ENCODE measurements around the gene ARID1B.
A peak's percentile ranks its signal among the peaks of the same experiment; 100 is the strongest.

DNA sequence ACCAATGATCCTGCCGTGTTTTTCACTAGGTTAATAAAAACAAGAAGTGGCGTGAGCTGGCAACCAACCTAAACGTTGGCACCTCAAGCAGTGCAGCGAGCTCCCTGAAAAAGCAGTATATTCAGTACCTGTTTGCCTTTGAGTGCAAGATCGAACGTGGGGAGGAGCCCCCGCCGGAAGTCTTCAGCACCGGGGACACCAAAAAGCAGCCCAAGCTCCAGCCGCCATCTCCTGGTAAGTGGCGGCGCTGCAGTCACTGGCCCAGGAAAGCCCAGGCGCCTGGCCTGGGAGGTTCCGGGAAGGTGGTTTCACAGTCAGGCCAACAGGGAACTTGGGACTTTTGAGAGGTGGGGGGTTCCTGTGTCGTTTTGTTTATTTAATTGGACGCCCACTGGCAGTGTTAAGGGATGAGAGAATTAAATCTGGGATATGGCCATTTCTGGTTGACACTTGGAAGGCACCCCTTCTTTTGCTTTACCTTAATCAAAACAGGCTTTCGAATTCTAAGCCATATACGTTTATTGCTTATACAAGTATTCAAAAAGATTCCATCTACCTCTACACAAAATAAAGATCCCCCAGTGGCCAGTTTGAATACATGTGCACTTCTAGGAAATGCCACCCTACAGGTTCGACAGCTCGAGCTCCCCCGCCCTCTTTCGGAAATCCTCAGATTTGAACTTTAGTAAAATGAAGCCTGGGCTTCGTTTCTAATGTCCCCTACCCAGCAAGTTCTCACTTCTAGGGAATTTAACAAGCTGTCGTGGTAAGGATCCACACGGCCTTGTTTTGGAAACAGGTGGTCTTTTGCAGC lies 407.2 kb downstream of the ARID1B start:
- TF ChIP-seq, protein P1, sequence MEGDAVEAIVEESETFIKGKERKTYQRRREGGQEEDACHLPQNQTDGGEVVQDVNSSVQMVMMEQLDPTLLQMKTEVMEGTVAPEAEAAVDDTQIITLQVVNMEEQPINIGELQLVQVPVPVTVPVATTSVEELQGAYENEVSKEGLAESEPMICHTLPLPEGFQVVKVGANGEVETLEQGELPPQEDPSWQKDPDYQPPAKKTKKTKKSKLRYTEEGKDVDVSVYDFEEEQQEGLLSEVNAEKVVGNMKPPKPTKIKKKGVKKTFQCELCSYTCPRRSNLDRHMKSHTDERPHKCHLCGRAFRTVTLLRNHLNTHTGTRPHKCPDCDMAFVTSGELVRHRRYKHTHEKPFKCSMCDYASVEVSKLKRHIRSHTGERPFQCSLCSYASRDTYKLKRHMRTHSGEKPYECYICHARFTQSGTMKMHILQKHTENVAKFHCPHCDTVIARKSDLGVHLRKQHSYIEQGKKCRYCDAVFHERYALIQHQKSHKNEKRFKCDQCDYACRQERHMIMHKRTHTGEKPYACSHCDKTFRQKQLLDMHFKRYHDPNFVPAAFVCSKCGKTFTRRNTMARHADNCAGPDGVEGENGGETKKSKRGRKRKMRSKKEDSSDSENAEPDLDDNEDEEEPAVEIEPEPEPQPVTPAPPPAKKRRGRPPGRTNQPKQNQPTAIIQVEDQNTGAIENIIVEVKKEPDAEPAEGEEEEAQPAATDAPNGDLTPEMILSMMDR (IDR thresholded peaks at IDR 0.05) = peak; percentile 76
- no peak for TF ChIP-seq EZH2 (IDR thresholded peaks at IDR 0.05; ENCODE audit: borderline replicate concordance, insufficient read depth, low read depth, low read length, poor library complexity, severe bottlenecking)
